Measurements from ENCODE around the gene TOB1.
"Not testable (repeated sequence)": the region's sequence is repeated elsewhere in the genome, so short reads cannot be mapped to it uniquely, and the experiment has no call there.

TOB1 gene

GRCh38 chr17:50868602-50869001 lies 2.4 kb upstream of the TOB1 start:
- no peak for DNase-seq (ENCODE audit: low read depth, low spot score)

- no peak for DNase-seq (ENCODE audit: low read depth, low spot score)
These were observed 1.9 kb upstream of the TOB1 start for GRCh38 chr17:50868140-50868438.

- DNase-seq (ENCODE audit: low read depth, low spot score), result peak; percentile 93
These were observed 1.4 kb upstream of the TOB1 start for GRCh38 chr17:50867363-50868139.

DNA sequence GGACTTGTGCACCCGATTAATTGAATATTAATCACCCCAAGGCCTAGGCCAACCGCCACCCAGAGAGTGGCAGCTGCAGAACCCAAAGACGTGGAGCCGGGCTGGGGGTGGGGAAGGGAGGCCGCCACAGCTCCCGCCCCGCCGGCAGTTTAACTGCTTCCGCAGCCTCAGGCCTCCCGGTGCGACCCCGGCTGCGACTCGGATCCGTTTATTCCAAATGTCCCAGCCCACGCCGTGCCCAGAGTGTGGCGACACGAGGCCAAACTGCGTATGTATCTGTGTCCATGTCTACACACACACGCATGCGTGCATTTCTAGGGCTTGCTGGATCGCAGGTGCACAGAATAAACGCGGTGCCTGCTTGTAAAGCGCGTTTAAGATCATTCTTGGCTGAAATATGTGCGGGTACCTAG lies 802 bp upstream of the TOB1 start:
- peak; percentile 87 for DNase-seq (ENCODE audit: low read depth, low spot score)

DNA sequence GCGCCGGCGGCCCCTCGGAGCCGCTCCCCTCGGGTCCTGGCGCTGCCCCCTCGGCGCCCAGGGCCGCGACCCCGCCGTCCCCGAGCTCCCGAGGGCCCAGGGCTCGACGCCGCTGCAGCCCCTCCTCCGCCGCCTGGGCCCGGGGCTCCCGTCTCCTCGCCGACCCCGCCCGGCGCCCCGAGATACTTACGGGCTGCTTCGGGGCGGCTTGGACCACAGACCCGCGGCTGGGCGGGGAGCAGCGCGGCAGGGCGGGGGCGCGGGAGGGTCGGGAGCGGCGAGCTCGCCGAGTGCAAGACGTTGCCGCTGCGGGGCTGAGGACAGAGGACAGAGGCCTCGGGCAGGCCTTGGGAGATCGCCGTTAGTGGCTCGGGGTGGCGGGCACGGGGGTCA lies 290 bp downstream of the TOB1 start:
- DNase-seq (ENCODE audit: low read depth, low spot score), result no peak

DNA sequence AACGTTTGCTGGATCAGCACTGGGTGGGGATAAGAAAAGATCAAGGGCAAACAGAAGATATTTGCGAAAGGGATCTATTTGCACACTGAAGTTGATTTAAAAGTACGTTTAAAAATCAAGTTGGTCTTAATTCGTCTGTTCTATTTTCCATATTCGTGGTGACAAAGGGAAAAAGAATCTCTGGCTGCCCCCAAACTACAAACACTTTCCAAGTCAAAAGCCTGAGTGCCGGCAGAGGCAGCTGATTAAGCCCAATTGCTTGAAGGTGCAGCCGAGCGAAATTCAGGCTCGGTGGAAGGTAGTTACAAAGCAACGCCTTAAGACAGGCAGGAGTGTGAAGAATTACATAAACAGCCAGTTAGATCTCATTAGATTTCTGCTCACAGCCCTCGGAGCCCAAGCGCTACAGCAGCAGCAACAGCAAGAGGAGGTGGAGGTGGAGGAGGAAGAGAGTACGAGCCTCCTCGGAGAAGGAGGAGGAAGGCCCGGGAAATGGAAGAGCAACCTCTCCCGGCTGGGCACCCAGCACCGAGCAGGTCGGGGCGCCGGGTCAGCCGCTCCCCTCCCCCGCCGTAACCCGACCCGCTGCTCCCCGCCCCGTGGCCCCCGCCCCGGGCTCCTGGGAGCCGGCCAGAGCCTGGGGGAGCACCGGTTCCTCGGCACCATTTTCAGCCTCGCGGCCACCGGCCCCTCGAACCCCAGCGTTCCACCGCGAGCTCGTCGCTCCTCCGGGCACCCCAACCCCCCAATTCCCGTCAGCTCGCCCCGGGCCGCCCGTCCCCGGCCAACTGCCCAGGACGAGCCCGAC lies 890 bp downstream of the TOB1 start:
- DNase-seq (ENCODE audit: low read depth, low spot score), result peak; percentile 67

DNA sequence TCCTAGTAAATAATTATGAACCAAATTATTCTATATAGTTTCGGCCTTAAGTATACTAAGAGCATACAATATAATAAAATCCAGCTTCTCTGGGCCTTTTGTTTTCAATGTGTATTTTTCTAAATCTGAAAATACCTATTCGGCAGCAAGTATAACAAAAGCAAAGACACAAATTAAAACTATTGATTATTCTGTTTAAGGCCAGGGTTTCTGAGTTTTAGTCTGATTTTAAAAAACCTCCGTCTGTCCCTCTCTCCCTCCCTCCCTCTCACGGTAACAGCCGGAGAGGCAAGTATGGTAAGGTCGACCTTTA lies 1.5 kb downstream of the TOB1 start:
- no peak for DNase-seq (ENCODE audit: low read depth, low spot score)

DNA sequence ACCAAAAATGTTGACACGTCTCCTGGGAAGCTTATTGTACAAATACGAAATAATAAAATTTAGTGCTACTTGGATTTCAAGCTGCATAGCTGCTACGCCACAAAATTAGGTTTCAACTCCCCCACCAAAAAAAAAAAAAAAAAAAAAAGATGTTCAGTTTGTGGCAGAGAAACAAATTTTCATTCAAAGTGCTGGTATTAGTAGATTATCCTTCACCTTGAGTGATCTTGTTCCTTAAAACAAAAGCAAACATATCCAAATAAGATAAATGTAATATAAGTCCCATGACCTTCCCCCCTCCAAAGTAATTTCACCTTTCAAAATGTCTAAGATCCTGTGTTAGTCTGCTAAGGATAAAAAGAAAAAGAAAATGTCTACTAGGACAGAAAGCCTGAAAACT lies 2.2 kb downstream of the TOB1 start:
- no peak for DNase-seq (ENCODE audit: low read depth, low spot score)

GRCh38 chr17:50863221-50863843 lies 2.8 kb downstream of the TOB1 start:
- peak; percentile 67 for DNase-seq (ENCODE audit: low read depth, low spot score)

DNA sequence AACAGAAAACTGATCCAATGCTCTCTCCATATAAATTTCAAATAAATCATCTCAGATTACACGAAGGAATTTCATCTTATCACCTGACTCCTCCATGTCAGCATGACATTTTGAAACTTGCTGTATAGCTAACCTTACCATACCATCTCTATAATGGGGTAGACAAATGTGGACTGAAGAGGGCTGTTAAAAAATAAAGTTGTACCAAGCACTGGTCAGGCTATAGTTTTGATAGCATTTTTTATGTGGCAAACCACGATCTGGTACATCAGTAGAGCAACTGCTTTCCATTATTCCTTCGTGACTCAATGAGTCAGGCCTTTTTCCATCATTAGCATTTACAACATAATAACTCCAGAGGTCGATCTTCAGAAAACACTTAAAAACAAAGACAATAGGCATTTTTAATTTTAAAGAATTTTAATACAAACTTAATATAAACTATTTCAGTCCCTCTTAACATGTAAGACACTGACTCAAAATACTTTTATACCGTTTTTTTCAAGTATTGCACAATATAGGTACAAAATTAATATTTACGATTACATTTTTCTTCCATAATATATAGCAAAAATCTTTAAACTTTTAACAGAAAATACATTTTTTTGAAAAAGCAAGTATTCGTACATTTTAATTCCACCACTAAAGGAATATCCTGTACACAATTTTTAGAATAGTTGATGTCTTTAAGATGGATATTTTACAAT lies 4.2 kb downstream of the TOB1 start:
- DNase-seq (ENCODE audit: low read depth, low spot score), result no peak

DNA sequence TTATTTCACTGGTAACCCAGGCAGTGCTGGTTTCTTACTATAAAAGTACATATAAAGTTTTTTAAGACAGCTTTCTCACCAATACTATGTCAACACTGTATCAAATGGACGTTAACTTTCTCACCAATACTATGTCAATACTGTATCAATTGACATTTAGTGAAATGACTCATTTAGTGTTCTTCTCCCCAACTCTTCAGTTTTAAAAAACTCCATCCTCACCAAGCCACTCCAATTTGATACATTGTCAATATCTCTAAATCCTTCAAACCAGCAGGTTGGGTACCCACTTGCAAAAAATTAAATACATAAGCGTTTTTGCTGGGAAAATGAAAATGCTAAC lies 4.8 kb downstream of the TOB1 start:
- DNase-seq (ENCODE audit: low read depth, low spot score), result no peak

- DNase-seq (ENCODE audit: low read depth, low spot score), result not testable (repeated sequence)
These were observed 6.4 kb downstream of the TOB1 start for GRCh38 chr17:50859727-50860126.

- no peak for DNase-seq (ENCODE audit: low read depth, low spot score)
These were observed 7.5 kb downstream of the TOB1 start for GRCh38 chr17:50858486-50859225.

DNA sequence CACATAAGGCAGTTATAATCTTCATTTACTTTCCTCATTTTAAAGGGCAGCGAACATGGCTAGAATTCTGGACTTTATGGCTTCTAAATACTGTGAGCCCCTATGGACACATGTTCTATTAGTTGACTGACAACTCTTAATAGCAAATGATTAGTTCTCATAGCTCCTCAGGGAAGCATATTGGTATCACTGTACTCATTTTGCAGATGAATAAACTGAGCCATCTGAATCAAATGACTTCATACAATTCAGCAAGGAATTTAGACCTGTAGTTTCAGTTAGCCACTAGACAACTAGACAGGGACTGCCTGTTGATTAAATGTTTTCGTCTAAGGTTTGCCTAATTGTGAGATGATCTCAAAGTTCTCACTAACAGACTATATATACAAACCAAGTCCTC lies 9.7 kb downstream of the TOB1 start:
- DNase-seq (ENCODE audit: low read depth, low spot score), result no peak

- DNase-seq (ENCODE audit: low read depth, low spot score), result no peak
These were observed 10.3 kb downstream of the TOB1 start for GRCh38 chr17:50855708-50856330.

DNA sequence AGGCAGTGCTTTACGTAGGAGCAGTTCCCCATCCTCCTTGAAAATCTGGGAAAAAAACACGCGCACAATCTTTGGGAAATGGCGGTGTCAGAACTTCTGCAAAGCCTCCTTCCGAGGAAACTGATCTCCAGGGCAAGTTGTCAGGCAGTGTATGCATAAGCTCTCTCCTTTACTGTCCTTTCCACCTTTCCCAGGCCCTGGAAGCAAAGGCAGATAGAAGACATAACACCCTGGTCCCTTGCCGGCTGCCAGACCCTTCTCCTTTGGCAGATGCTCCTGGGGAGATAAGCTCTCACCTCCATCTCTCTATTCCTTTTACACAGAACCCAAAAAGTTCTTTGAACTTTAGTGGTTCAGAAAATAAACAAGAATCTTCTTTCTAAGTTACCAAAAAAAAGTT lies 12.4 kb downstream of the TOB1 start:
- DNase-seq (ENCODE audit: low read depth, low spot score), result no peak

DNA sequence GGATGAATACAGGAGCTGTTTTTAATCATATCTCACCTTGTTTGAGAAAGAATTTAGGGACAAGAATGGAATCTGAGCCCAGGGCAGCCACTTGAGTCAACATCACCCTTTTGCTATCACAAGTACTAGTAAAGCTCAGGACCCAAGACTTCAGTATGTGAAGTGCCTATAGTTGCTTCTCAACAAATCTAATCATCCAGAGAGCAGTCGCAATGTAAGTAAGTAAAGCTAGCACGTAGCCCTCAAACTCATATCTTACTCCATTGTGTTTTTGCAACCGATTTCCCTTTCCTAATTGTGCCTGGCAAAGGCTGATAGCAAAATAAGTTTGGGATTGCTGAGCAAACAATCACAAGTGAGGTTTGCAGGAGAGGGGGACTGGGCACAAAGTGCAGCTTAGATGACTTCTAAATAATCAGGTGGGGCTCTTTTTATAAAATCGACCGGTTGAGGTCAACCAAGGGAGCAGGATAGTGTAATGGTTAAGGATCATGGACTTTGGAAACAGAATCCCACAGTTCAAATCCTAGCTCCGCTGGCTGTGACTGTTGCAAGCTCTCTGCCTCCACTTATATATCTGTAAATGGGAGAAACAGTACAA lies 13.0 kb downstream of the TOB1 start:
- no peak for DNase-seq (ENCODE audit: low read depth, low spot score)

- no peak for DNase-seq (ENCODE audit: low read depth, low spot score)
These were observed 15.5 kb downstream of the TOB1 start for GRCh38 chr17:50850640-50851039.

- DNase-seq (ENCODE audit: low read depth, low spot score), result no peak
These were observed 17.4 kb downstream of the TOB1 start for GRCh38 chr17:50848711-50849110.

- no peak for DNase-seq (ENCODE audit: low read depth, low spot score)
These were observed 18.1 kb downstream of the TOB1 start for GRCh38 chr17:50848039-50848438.

- no peak for DNase-seq (ENCODE audit: low read depth, low spot score)
These were observed 18.6 kb downstream of the TOB1 start for GRCh38 chr17:50847566-50847965.

All from ELF-1 (cell line).